Bronchial epithelial cell (primary cell): ENCODE measurements around the gene COBL. TPM values are rescaled to one million over a fixed set of nuclear protein-coding genes. Genes with fewer than 3 reads are reported as not detected.
A peak's percentile ranks its signal among the peaks of the same experiment; 100 is the strongest.

ENCODE experiments used
- DNase-seq: peaks from one replicate; pipeline ENCODE4 v3.0.0-alpha.2; 2010; ENCODE audit warnings: low read depth
- FAIRE-seq: peaks from 2 replicates; lab custom pipeline; 2011; peaks lifted over from hg19 to GRCh38; lab: Jason Lieb, UNC
- H3K27me3 ChIP-seq: 2 replicates; pipeline ENCODE4 v1.5.1; 2011; ENCODE audit warnings: low read length; ENCODE audit not compliant: control insufficient read depth, insufficient read depth
- H3K36me3 ChIP-seq: 2 replicates; pipeline ENCODE4 v1.5.1; 2011; ENCODE audit warnings: low read length; ENCODE audit not compliant: control insufficient read depth, insufficient read depth
- H3K4me3 ChIP-seq: 2 replicates; pipeline ENCODE4 v1.5.1; 2011; ENCODE audit warnings: mild to moderate bottlenecking, low read depth, low read length, control low read depth
- CTCF ChIP-seq: IDR thresholded peaks from 2 replicates; pipeline ENCODE4 v1.5.1; 2011; ENCODE audit warnings: mild to moderate bottlenecking, moderate library complexity, low read length, control low read depth, inconsistent platforms; ENCODE audit not compliant: insufficient read depth, severe bottlenecking
- total RNA-seq: library from RNA; depleted of rRNA; stranded (reverse); fragments of >200 nt; gene quantifications from 2 replicates; pipeline ENCODE4 v1.2.1, GENCODE V29; 2014

Gene COBL
- total RNA-seq, 1 donor from 2014 or later, result 1.1 TPM

- FAIRE-seq, result no peak
- no peak overlapping the region for H3K4me3 ChIP-seq
Measured at GRCh38 chr7:51317582-51317910, 937 bp upstream of the COBL start.

GRCh38 chr7:51316262-51316665 is 345 bp downstream of the COBL start:
- H3K36me3 ChIP-seq, result no peaks in the 10 kb centered on the region
- DNase-seq, result no peak

More at GRCh38 chr7:51317582-51317910, 937 bp upstream of the COBL start:
- peaks cover 3% of the 10 kb centered on the region for H3K27me3 ChIP-seq
- no peak for TF ChIP-seq CTCF
- no peak for DNase-seq
- no peaks in the 10 kb centered on the region for H3K36me3 ChIP-seq

GRCh38 chr7:51315393-51316261 is 982 bp downstream of the COBL start:
- FAIRE-seq (no peak), DNase-seq (peak; percentile 42)
- TF ChIP-seq CTCF, result no peak
- peak overlapping the region; percentile 80 for H3K4me3 ChIP-seq
- peaks cover 3% of the 10 kb centered on the region for H3K27me3 ChIP-seq
- H3K36me3 ChIP-seq, result no peaks in the 10 kb centered on the region

More at GRCh38 chr7:51316262-51316665, 345 bp downstream of the COBL start:
- Histone ChIP-seq H3K27me3 (peaks cover 3% of the 10 kb centered on the region), H3K4me3 (peak overlapping the region; percentile 80)
- FAIRE-seq, result no peak
- peak; percentile 46 for TF ChIP-seq CTCF

GRCh38 chr7:51314726-51315125 is 1.9 kb downstream of the COBL start:
- no peak for TF ChIP-seq CTCF
- DNase-seq (no peak), FAIRE-seq (no peak)
- peaks cover 3% of the 10 kb centered on the region for H3K27me3 ChIP-seq
- H3K4me3 ChIP-seq, result no peak overlapping the region
- no peaks in the 10 kb centered on the region for H3K36me3 ChIP-seq

- no peaks in the 10 kb centered on the region for H3K36me3 ChIP-seq
- DNase-seq (no peak), FAIRE-seq (no peak)
- no peak for TF ChIP-seq CTCF
- no peak overlapping the region for H3K4me3 ChIP-seq
- peaks cover 2% of the 10 kb centered on the region for H3K27me3 ChIP-seq
Measured at GRCh38 chr7:51313738-51314425, 2.7 kb downstream of the COBL start.
